NB4 (cell line): ENCODE data around the gene ARID3B.

Experiments used
- DNase-seq: peaks from one replicate; pipeline ENCODE4 v3.0.0; 2010; ENCODE audit warnings: low read depth
- H3K4me3 ChIP-seq: one replicate; pipeline ENCODE4 v1.5.1; 2011; ENCODE audit warnings: mild to moderate bottlenecking, low read depth, low read length, moderate library complexity
- MYC ChIP-seq: IDR thresholded peaks from 2 replicates; pipeline ENCODE4 v1.6.1; 2011; ENCODE audit warnings: low read depth, low read length
- POLR2A ChIP-seq: IDR thresholded peaks from 2 replicates; pipeline ENCODE4 v1.6.1; 2011; ENCODE audit warnings: mild to moderate bottlenecking; ENCODE audit not compliant: insufficient read length; ENCODE audit errors: extremely low read depth
- TF ChIP-seq, protein P1 (sequence below): IDR thresholded peaks from 2 replicates; pipeline ENCODE4 v1.6.1; 2011; ENCODE audit warnings: low read depth, low read length
- TF ChIP-seq, protein P2 (sequence below): IDR thresholded peaks from one replicate; pipeline ENCODE4 v1.5.1; 2012; ENCODE audit warnings: low read depth, low read length

Gene ARID3B

GRCh38 chr15:74630284-74631086 lies 89.5 kb downstream of the ARID3B start:
- TF ChIP-seq, protein P1, sequence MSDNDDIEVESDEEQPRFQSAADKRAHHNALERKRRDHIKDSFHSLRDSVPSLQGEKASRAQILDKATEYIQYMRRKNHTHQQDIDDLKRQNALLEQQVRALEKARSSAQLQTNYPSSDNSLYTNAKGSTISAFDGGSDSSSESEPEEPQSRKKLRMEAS, result 0 out of 2 replicates have a peak, but pooled peaks have one; percentile 34
- TF ChIP-seq POLR2A (no peak), MYC (no peak)
- TF ChIP-seq, protein P2, sequence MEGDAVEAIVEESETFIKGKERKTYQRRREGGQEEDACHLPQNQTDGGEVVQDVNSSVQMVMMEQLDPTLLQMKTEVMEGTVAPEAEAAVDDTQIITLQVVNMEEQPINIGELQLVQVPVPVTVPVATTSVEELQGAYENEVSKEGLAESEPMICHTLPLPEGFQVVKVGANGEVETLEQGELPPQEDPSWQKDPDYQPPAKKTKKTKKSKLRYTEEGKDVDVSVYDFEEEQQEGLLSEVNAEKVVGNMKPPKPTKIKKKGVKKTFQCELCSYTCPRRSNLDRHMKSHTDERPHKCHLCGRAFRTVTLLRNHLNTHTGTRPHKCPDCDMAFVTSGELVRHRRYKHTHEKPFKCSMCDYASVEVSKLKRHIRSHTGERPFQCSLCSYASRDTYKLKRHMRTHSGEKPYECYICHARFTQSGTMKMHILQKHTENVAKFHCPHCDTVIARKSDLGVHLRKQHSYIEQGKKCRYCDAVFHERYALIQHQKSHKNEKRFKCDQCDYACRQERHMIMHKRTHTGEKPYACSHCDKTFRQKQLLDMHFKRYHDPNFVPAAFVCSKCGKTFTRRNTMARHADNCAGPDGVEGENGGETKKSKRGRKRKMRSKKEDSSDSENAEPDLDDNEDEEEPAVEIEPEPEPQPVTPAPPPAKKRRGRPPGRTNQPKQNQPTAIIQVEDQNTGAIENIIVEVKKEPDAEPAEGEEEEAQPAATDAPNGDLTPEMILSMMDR, result peak; percentile 31
- no peak overlapping the region for H3K4me3 ChIP-seq
- peak; percentile 56 for DNase-seq

DNA sequence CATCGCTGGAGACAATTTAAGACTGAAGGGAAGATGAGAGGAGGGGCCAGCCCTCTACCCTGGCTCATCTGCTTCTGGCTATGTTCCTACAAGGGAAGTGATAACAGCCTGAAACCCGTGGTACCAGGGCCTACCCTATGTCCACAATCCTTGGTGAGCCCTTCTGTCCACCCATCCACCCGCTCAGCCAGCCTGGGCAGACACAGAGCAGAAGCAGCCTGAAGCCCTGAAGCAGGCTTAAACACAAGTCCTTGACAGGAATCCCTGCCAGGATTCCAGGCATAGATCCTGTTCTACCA lies 90.0 kb downstream of the ARID3B start:
- H3K4me3 ChIP-seq, result no peak overlapping the region

DNA sequence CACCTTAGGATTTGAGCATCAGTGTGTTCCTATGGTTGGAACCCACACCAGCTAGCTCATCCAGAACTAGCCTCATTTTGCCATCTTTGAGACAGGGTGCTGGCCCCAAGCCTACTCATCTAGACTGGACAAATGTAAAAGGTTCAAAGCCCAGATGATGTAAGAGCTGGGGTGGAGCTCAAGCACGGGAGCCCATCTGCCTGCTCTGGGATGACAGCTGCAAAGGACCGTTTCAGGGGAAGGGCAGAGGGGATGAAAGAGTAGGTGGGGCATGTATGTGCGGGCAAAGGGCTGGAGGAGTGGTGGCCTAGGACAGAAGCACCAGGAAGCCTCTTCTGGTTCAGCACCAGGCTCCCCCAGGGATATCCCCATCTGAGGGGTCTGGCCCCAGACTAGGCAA lies 90.4 kb downstream of the ARID3B start:
- H3K4me3 ChIP-seq, result no peak overlapping the region
- DNase-seq, result no peak
- TF ChIP-seq POLR2A, result no peak
- TF ChIP-seq MYC, result no peak
- TF ChIP-seq, protein P2, result no peak
- TF ChIP-seq, protein P1, result no peak

More for the DNA sequence above, 90.0 kb downstream of the ARID3B start:
- no peak for DNase-seq
- TF ChIP-seq POLR2A (no peak), MYC (no peak)
- TF ChIP-seq, protein P2, result no peak
- TF ChIP-seq, protein P1, result no peak

DNA sequence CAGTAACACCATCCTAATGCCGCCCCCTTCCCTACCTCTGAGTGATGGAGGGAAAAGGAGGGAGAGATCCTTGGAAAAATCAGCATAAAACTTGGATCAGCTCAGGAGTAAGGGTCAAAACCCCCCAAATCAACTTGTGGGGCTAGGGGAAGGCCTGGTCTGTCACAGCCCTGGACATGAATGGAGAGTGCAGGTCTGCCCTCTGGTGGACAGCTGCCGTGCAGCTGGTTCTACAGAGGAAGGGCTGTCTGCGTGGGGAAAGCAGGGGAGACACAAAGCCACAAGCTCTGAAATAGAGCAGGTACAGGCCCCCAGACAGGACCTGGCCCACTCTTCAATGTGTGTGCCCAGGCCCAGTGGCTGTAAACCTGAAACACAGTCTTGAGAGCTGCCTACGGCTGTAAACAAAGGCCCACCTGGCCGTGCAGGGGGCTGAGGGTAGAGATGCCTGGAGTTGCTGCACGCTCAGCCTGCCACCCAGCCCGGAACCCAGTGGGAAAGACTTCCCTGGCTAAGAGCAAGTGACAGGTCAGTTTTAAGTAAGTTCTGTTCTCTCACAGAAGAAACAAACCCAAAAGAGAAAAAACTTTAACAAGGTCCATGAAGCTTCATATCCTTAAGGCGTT lies 91.0 kb downstream of the ARID3B start:
- peak; percentile 72 for DNase-seq
- no peak overlapping the region for H3K4me3 ChIP-seq
- TF ChIP-seq POLR2A (no peak), MYC (peak; percentile 26; the same call in 1 of the 2 replicates)
- TF ChIP-seq, protein P1, result peak; percentile 21; the same call in 1 of the 2 replicates
- TF ChIP-seq, protein P2, result peak; percentile 99

DNA sequence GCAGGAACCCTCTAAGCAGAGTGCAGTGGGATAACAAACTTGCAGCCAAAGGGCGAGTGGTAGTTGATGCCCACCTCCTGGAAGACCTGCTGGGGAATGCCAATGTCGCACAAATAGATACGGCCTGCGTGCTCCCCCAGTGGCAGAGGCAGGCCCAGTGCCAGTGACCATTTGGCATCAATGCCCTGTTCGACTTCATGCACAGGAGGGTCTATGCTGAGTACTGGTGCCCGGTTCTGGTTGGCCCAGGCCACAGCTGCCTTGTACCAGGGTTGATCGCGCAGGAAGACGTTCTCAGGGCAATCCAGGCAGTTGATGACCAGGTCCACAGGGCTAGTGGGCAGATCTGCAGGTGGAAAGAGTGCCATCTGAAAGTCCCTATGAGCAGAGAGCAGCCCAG lies 91.6 kb downstream of the ARID3B start:
- no peak overlapping the region for H3K4me3 ChIP-seq
- DNase-seq, result no peak
- TF ChIP-seq, protein P2, result no peak
- TF ChIP-seq, protein P1, result no peak
- TF ChIP-seq MYC, result no peak
- TF ChIP-seq POLR2A, result no peak
